HG03196 (cell line): ENCODE measurements around the gene OPCML.

ENCODE experiments used
- ATAC-seq: cut with Tn5 transposase; IDR thresholded peaks from one replicate; pipeline ENCODE4 v1.9.1; 2021; ENCODE audit not compliant: unreplicated experiment

Gene OPCML

DNA sequence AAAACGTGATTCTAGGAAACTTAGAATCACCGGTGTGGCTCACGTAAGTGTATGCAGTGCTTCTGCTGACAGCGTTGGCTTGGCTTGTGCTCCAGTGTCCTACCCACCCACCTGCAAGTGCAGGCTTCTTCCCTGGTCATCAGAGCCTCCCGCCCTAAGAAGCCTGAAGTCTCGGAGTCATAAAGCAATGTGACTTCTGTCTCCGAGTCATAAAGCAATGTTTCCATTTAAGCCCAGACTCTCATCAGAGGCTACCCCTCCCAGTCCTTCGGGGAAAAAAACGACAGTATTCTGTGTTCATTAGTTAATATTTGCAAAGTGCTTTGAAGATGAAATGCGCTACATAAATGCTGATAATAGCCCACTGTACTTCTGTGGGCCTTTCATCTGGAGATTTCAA lies 293.8 kb downstream of the OPCML start:
- no peak for ATAC-seq

DNA sequence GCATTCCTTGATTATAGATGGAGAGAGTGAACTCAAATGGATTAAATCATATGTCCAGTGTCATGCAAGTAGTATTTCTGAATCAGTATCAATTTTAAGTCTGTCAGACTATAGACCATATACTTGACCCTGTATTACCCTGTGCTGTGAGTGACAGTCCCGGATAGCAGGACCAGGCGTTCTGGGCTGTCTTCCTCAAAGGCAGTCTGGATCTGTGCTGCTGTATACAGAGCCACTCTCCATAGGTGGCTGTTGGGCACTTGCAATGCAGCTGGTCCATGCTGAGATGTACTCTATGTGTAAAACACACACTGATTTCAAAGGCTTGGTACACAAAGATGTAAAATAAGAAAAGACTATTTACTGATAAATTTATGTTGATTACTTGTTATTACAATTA lies 294.3 kb downstream of the OPCML start:
- ATAC-seq, result no peak

GRCh38 chr11:133235381-133235780 lies 296.9 kb downstream of the OPCML start:
- no peak for ATAC-seq

- ATAC-seq, result no peak
These were observed 297.4 kb downstream of the OPCML start for GRCh38 chr11:133234883-133235282.

DNA sequence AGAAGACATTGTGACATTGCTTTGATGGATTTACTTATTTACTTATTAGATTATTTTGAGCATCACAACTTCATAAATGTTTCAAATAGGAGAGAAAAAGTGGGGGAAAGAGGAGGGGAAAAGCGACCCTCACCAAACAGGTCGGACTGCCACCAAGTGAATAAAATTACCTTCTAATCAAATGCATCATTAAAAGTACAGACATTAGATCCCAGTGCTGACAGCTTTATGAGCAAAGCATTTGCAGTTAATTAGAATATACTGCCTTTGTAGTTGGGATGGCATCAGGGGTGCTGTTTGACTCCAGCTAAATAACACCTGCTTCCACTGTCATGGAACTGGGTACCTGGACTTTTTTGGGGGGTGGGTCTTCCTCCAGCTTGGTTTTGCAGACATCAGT lies 299.6 kb downstream of the OPCML start:
- no peak for ATAC-seq

- ATAC-seq, result no peak
These were observed 301.9 kb downstream of the OPCML start for GRCh38 chr11:133230431-133230830.

- ATAC-seq, result no peak
These were observed 303.6 kb downstream of the OPCML start for GRCh38 chr11:133228471-133229329.

- no peak for ATAC-seq
These were observed 304.6 kb downstream of the OPCML start for GRCh38 chr11:133227632-133228111.

GRCh38 chr11:133224271-133224670 lies 308.0 kb downstream of the OPCML start:
- ATAC-seq, result no peak

DNA sequence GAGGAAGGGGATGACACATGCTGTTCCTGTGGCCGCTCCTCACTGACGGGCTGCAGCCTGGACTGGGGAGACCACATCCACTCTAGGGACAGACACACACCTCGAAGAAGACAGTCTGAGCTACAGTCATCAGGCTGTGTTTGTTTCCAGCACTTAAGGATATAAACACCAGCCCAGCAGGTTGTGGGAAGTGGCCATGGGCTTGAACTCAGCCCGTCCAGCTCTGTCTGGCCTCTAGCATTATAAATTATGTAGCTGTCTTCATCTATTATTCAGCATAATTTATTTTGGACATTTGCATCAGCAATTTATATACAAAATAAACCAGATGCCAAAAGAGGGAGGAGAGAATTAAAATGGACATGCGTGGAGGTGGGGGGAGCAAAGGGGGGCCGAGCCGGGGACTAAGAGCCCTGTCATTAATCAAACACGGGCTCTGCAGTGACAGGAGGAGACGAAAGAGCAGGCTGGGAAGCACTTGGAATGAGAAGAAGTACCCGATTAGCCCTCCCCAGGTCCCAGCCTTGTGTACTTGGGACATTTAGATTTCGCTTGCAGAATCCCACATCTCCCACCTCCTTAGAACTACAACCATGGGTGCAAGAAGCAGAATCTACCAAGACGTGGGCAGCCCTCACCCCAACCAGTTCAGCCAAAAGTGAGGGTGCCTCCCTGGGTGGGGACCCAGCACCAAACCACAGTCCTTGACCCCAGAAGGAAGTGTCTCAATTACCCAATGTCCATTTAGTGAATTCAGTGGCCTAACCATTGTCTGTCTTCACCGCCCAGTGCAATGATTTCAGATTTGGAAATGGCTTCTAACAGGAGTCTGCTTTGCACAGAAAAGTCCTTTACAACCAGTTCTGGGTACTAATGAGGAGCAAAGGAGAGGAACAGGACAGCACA lies 309.6 kb downstream of the OPCML start:
- no peak for ATAC-seq

DNA sequence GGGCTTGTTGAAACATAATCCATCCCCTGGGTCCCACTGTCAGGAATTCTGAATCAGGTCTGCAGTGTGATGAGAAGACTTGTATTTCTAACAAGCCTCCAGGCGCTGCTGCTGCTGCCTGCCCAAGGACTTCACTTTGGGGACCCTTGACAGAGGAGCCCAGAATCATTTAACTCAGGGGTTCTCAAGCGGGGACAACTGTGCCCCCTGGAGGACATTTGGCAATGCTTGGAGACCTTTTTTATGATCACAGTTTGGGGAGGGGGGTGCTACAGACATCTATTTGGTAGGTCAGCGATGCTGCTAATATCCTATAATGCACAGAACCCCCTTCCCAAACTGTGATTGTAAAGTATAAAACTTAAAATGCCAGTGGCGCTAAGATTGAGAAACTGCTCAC lies 312.8 kb downstream of the OPCML start:
- no peak for ATAC-seq

DNA sequence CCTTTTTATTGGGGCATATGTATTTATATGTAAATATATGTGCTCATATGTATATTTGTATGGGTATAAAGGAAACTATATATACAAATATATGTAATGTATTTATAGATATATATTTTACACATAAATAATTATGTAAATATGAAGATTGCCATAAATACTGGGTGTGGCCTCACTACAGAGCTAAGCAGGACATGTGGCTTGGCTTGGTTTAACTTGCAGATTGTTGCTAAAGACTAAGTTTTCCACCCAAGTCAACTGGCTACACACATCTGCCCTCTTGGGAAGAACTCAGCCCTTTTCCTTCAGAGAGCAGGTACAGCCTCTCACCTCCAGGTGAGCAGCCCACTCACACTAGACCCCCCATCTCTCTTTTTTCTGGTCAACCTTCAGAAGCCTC lies 315.5 kb downstream of the OPCML start:
- ATAC-seq, result no peak

GRCh38 chr11:133215596-133216230 lies 316.6 kb downstream of the OPCML start:
- ATAC-seq, result no peak

DNA sequence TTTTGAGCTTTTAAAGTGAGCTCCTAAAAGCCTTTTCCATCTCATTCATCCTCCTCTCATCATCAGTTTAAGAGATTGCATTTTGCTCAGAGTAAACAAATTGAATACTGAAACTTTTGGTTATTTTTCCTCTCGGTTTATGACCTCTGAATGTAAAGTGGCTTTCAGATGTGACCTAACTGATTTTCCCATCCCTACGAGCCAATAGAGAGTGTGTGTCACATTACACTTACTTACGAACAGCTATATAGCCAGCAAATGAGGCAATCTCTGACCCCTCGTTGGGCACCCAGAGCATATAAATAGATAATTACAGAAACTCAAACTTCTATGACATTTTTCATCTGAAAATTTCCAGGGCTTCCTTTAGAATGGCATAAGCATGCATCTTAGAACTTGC lies 317.7 kb downstream of the OPCML start:
- ATAC-seq, result no peak

- no peak for ATAC-seq
These were observed 320.1 kb downstream of the OPCML start for GRCh38 chr11:133212201-133212600.

DNA sequence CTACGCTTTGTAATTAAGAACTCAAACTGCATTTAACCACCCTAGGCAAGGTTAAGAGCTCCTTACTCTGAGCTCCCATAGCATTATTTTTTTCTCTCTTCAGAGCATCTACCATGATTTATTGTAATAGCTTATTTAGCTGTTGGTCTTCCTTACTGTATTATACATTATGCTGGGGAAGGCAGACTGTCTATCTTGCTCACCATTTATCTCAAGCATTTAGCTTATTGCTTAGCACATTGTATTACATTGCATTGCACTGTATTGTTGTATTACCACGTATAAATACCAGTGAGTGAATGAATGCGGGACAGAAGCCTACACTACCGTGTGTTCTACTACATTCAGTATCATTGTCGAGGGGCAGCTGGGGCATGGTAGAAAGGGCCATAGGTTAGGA lies 324.3 kb downstream of the OPCML start:
- no peak for ATAC-seq

DNA sequence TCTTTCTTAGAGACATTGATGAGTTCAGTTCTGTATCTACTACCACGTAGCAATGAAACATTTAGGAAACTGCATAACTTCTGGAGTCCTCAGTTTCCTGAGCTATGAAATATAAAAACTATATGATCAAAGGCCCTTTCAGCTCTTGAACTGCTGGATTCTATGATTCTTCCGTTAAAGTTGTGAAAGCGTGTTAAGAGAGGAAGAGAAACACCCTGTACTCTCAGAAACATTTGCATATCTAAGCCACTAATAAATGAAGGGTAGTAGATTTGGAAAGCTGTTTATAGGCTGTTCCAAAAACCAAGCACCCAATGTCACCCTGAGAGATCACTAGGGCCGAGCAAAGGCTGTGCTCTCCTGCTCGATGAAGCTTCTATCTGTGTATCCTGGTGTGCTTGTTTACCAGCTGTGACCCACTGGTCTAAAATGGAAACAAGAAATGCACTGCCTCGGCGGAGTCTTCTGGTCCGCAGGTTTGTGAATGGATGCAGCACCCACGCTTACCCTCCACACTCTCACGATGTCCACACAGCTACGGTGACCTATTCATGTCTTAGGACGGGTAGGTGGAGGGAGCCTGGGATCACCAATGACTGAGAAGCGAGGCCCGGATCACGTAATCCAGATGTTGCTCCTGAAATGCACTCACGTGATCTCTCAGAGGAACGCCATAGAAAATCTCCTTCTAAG lies 325.8 kb downstream of the OPCML start:
- ATAC-seq, result no peak

DNA sequence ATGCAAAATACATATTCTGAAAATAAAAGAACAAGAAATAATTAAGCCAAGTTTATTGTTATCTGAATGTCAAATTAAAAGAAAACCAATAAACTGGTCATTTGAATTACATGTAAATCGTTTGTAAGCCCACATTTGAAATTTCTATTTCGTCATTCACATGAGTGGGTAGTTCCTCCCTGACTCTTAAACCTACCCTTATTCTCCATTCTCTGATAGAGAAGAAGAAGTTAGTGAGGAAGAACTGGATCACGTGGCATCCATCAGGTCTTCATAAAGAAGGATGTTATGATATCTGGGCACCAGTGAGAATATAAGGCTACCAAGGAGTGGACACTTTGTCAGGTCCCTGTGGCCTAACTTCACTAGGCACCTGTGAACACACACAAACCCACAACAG lies 328.1 kb downstream of the OPCML start:
- no peak for ATAC-seq

GRCh38 chr11:133202816-133203215 lies 329.5 kb downstream of the OPCML start:
- ATAC-seq, result no peak

GRCh38 chr11:133198438-133198837 lies 333.9 kb downstream of the OPCML start:
- no peak for ATAC-seq

DNA sequence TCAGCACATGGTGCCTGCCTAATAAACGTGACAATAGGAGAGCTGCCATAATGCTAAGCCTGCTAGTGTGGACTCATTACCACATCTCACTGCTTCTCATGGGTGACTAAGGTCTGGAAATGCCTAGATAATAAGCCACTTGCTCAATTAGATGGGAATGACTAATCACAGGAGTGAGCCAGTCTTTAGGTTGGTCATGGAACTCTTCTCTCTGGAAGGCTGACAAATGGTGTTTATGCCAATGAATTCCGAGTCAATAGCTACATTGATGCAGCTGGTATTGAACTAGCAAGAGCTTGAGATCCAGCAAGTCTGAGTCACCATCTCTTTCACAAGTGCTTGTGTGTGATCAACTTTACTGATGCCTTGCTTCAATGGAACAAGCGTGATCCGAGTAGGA lies 334.9 kb downstream of the OPCML start:
- no peak for ATAC-seq
